ENCODE measurements around the gene AIPL1. TPM values are rescaled to one million over a fixed set of nuclear protein-coding genes. Genes with fewer than 3 reads are reported as not detected.

Gene AIPL1
- total RNA-seq, 1 experiment from 2014 or later = not detected

DNA sequence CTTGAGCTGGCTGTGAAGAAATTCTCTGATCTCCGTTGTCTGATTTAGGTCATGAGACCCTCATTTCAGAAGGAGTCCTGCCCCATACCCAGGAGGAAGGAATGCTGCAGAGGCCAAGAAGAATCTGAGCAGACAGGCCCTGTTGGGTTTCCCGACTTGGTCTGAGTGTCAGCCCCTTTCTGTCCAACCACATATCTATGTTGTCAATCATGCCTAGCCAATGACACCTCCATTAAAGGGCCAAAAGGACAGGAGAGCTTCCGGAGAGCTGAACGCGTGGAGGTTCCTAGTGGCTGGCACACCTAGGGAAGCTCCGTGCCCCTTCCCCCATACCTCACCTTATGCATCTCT, 47.2 kb upstream of the AIPL1 start:
- Histone ChIP-seq H3K79me2 (ENCODE audit: insufficient read depth, low read length) (no peaks in the 10 kb centered on the region), H3K27ac (ENCODE audit: low read depth, low read length) (no peak overlapping the region), H3K4me2 (ENCODE audit: low read length) (no peak overlapping the region), H3K27me3 (ENCODE audit: insufficient read depth, low read length) (no peaks in the 10 kb centered on the region), H4K20me1 (ENCODE audit: insufficient read depth) (no peaks in the 10 kb centered on the region), H3K9me2 (ENCODE audit: insufficient read depth) (no peaks in the 10 kb centered on the region), H3K4me3 (replicated peaks in 1 of 2; ENCODE audit: low read depth in 1 of 2, low read length in 2 of 2) (no peak overlapping the region), H3K9me3 (ENCODE audit: control insufficient read depth in 1 of 2, insufficient read depth in 1 of 2, low read depth in 1 of 2, low read length in 2 of 2) (no peaks in the 10 kb centered on the region), H2AFZ (ENCODE audit: low read depth, low read length, poor library complexity, severe bottlenecking) (no peak overlapping the region), H3K4me1 (ENCODE audit: control insufficient read depth in 1 of 2, insufficient read depth in 2 of 2, low read length in 2 of 2) (no peaks in the 10 kb centered on the region), H3K9ac (ENCODE audit: low read length) (no peak overlapping the region), H3K36me3 (ENCODE audit: control insufficient read depth in 1 of 2, insufficient read depth in 2 of 2, low read length in 2 of 2) (no peaks in the 10 kb centered on the region)
- TF ChIP-seq SRF (IDR thresholded peaks at IDR 0.05; ENCODE audit: low read depth) = no peak
- TF ChIP-seq CTCF (IDR thresholded peaks at IDR 0.05 in 2 of 3, conservative IDR thresholded peaks at IDR 0.05 in 1 of 3; ENCODE audit: borderline replicate concordance in 1 of 3, insufficient read depth in 1 of 3, low read depth in 2 of 3, low read length in 2 of 3) = no peak
- TF ChIP-seq, protein P1, sequence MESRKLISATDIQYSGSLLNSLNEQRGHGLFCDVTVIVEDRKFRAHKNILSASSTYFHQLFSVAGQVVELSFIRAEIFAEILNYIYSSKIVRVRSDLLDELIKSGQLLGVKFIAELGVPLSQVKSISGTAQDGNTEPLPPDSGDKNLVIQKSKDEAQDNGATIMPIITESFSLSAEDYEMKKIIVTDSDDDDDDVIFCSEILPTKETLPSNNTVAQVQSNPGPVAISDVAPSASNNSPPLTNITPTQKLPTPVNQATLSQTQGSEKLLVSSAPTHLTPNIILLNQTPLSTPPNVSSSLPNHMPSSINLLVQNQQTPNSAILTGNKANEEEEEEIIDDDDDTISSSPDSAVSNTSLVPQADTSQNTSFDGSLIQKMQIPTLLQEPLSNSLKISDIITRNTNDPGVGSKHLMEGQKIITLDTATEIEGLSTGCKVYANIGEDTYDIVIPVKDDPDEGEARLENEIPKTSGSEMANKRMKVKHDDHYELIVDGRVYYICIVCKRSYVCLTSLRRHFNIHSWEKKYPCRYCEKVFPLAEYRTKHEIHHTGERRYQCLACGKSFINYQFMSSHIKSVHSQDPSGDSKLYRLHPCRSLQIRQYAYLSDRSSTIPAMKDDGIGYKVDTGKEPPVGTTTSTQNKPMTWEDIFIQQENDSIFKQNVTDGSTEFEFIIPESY (IDR thresholded peaks at IDR 0.05; ENCODE audit: extremely low read depth, insufficient replicate concordance, low read length) = no peak
- TF ChIP-seq ZFX (IDR thresholded peaks at IDR 0.05) = no peak
- no peak for TF ChIP-seq REST (IDR thresholded peaks at IDR 0.05; ENCODE audit: low read depth)
- no peak for TF ChIP-seq ZNF274 (IDR thresholded peaks at IDR 0.05; ENCODE audit: low read depth, low read length)
- TF ChIP-seq SP1 (IDR thresholded peaks at IDR 0.05; ENCODE audit: low read depth) = no peak
- no peak for TF ChIP-seq RAD21 (IDR thresholded peaks at IDR 0.05; ENCODE audit: low read depth)
- no peak for TF ChIP-seq ELF1 (IDR thresholded peaks at IDR 0.05; ENCODE audit: borderline replicate concordance, low read depth)
- TF ChIP-seq EZH2phosphoT487 (IDR thresholded peaks at IDR 0.05; ENCODE audit: borderline replicate concordance) = no peak
- no peak for TF ChIP-seq POLR2A (IDR thresholded peaks at IDR 0.05; ENCODE audit: borderline replicate concordance, extremely low read depth, insufficient read depth, insufficient read length)
- BruUV-seq (replicated peaks) = no TSS peak
- ChIA-PET POLR2A (interaction anchor here (0.8 kb wide), 1 partner anchor 9 kb away, joined by 3 read pairs; no protein-coding TSS in a partner anchor), CTCF (no interaction called here), RAD21 (ENCODE audit: low non-redundant PET in 1 of 2, low total read pairs in 2 of 2, uncharacterized antibody in 2 of 2, unreplicated experiment in 2 of 2) (no interaction called here)
- no peak for ATAC-seq
- intact Hi-C loops (cut with micrococcal nuclease) = no loop called here
- DNase-seq (ENCODE audit: low read depth, low spot score) = no peak
